Activated CD4-positive, alpha-beta T cell treated with anti-CD3 and anti-CD28 coated beads for 36 hours (primary cell): ENCODE results near the gene CES5A. TPM values are rescaled to one million over a fixed set of nuclear protein-coding genes. Genes with fewer than 3 reads are reported as not detected.
"Not testable (repeated sequence)": the region's sequence is repeated elsewhere in the genome, so short reads cannot be mapped to it uniquely, and the experiment has no call there.

Experiments
- ATAC-seq: fragments of 200-7000 bp; cut with Tn5 transposase; one replicate; pipeline ENCODE4 v1.10.0; 2021; ENCODE audit warnings: mild to moderate bottlenecking, moderate library complexity
- CTCF ChIA-PET: fragments of 350-600 bp; sonication (Branson Sonifier 250); formaldehyde crosslinking; loops from one replicate; lab custom pipeline; 2021; ENCODE audit warnings: antibody characterized with exemption; lab: Charles Lee
- POLR2A ChIA-PET: fragments of 350-600 bp; sonication (Branson Sonifier 250); formaldehyde crosslinking; loops from one replicate; lab custom pipeline; 2021; ENCODE audit warnings: antibody characterized with exemption, inconsistent platforms; lab: Charles Lee
- DNase-seq: peaks from one replicate; pipeline ENCODE4 v3.0.0-alpha.2; 2020
- H3K27ac Mint-ChIP-seq: one replicate; pipeline ENCODE4 v1.8.0; 2021; ENCODE audit warnings: mixed read lengths
- H3K27me3 Mint-ChIP-seq: one replicate; pipeline ENCODE4 v1.8.0; 2021; ENCODE audit warnings: mixed read lengths
- H3K36me3 Mint-ChIP-seq: one replicate; pipeline ENCODE4 v1.8.0; 2021; ENCODE audit warnings: low read depth, mixed read lengths
- H3K4me1 Mint-ChIP-seq: one replicate; pipeline ENCODE4 v1.8.0; 2021; ENCODE audit warnings: mixed read lengths
- H3K4me3 Mint-ChIP-seq: one replicate; pipeline ENCODE4 v1.8.0; 2021; ENCODE audit warnings: mild to moderate bottlenecking, moderate library complexity, mixed read lengths
- H3K9me3 Mint-ChIP-seq: one replicate; pipeline ENCODE4 v1.8.0; 2021; ENCODE audit warnings: low read depth, mixed read lengths
- intact Hi-C, 2 experiments: fragments of 100-400 bp; cut with DNase I in 1 of 2; cut with micrococcal nuclease in 1 of 2; formaldehyde crosslinking; loops; one replicate each; pipeline versions ENCODE4 v1.14.2 to v1.15.1; 2022 to 2024; cut with DNase I, micrococcal nuclease
- total RNA-seq, 2 experiments: library from RNA; stranded (reverse); gene quantifications; one replicate each; pipeline ENCODE4 v1.2.3, GENCODE V29; 2021

The CES5A gene
- total RNA-seq, 2 experiments from 2014 or later, result not detected

- CTCF ChIA-PET, result no interaction called here
Measured at GRCh38 chr16:55810451-55810961, 64.7 kb downstream of the CES5A start.

GRCh38 chr16:55809851-55810250 is 65.3 kb downstream of the CES5A start:
- H3K27me3 Mint-ChIP-seq, result peaks cover 17% of the 10 kb centered on the region
- H3K4me3 Mint-ChIP-seq, result no peak overlapping the region
- H3K36me3 Mint-ChIP-seq, result no peaks in the 10 kb centered on the region
- intact Hi-C loops, result no loop called here
- no peak overlapping the region for H3K27ac Mint-ChIP-seq
- no peaks in the 10 kb centered on the region for H3K4me1 Mint-ChIP-seq
- ChIA-PET POLR2A (no interaction called here), CTCF (no interaction called here)
- ATAC-seq (no peak), DNase-seq (no peak)
- no peaks in the 10 kb centered on the region for H3K9me3 Mint-ChIP-seq

More at GRCh38 chr16:55810451-55810961, 64.7 kb downstream of the CES5A start:
- no peaks in the 10 kb centered on the region for H3K36me3 Mint-ChIP-seq
- no peak overlapping the region for H3K4me3 Mint-ChIP-seq
- POLR2A ChIA-PET, result no interaction called here
- no peak overlapping the region for H3K27ac Mint-ChIP-seq
- ATAC-seq (no peak), DNase-seq (no peak)
- intact Hi-C loops, result no loop called here
- H3K9me3 Mint-ChIP-seq, result no peaks in the 10 kb centered on the region
- H3K4me1 Mint-ChIP-seq, result no peaks in the 10 kb centered on the region
- peaks cover 17% of the 10 kb centered on the region for H3K27me3 Mint-ChIP-seq

GRCh38 chr16:55809386-55809785 is 65.8 kb downstream of the CES5A start:
- no peaks in the 10 kb centered on the region for H3K4me1 Mint-ChIP-seq
- peaks cover 13% of the 10 kb centered on the region for H3K27me3 Mint-ChIP-seq
- no peak overlapping the region for H3K27ac Mint-ChIP-seq
- ChIA-PET CTCF (no interaction called here), POLR2A (no interaction called here)
- intact Hi-C loops, result no loop called here
- DNase-seq, result no peak
- H3K9me3 Mint-ChIP-seq, result no peaks in the 10 kb centered on the region
- ATAC-seq, result no peak
- H3K36me3 Mint-ChIP-seq, result no peaks in the 10 kb centered on the region
- H3K4me3 Mint-ChIP-seq, result no peak overlapping the region

- intact Hi-C loops, result not testable (repeated sequence)
Measured at GRCh38 chr16:55808286-55808685, 66.9 kb downstream of the CES5A start.

GRCh38 chr16:55805104-55805503 is 70.1 kb downstream of the CES5A start:
- H3K27ac Mint-ChIP-seq, CTCF ChIA-PET, POLR2A ChIA-PET, ATAC-seq, H3K4me1 Mint-ChIP-seq, H3K27me3 Mint-ChIP-seq, H3K36me3 Mint-ChIP-seq, intact Hi-C loops, H3K4me3 Mint-ChIP-seq, H3K9me3 Mint-ChIP-seq, DNase-seq: not testable (repeated sequence)

More at GRCh38 chr16:55808286-55808685, 66.9 kb downstream of the CES5A start:
- POLR2A ChIA-PET, H3K4me1 Mint-ChIP-seq, CTCF ChIA-PET, DNase-seq, H3K4me3 Mint-ChIP-seq, ATAC-seq, H3K27ac Mint-ChIP-seq, H3K9me3 Mint-ChIP-seq, H3K36me3 Mint-ChIP-seq: not testable (repeated sequence)
- H3K27me3 Mint-ChIP-seq, result peaks cover 13% of the 10 kb centered on the region

GRCh38 chr16:55803681-55804080 is 71.5 kb downstream of the CES5A start:
- H3K27ac Mint-ChIP-seq, H3K9me3 Mint-ChIP-seq, H3K4me3 Mint-ChIP-seq, intact Hi-C loops, H3K36me3 Mint-ChIP-seq, DNase-seq, POLR2A ChIA-PET, CTCF ChIA-PET, ATAC-seq, H3K27me3 Mint-ChIP-seq, H3K4me1 Mint-ChIP-seq: not testable (repeated sequence)

Other genes with a start within 250 kb of the CES5A start
- gene SLC6A2, start 219.4 kb downstream of the CES5A start, total RNA-seq, result not detected
- not detected for gene CES1, start 42.3 kb downstream of the CES5A start, total RNA-seq